Neural progenitor cell (in vitro differentiated cells): ENCODE results near the gene TBCCD1. TPM values are rescaled to one million over a fixed set of nuclear protein-coding genes. Genes with fewer than 3 reads are reported as not detected.

Experiments
- DNase-seq: peaks from one replicate; pipeline ENCODE4 v3.0.0-alpha.2; 2016; ENCODE audit warnings: low spot score
- H2AFZ ChIP-seq: fragments of 200-600 bp; sonication (generic); replicated peaks from 2 replicates; pipeline ENCODE4 v1.6.1; 2016; ENCODE audit warnings: antibody characterized with exemption
- H3F3A ChIP-seq: fragments of 200-600 bp; sonication (generic); 2 replicates; pipeline ENCODE4 v1.6.1; 2016; ENCODE audit warnings: antibody characterized with exemption, low read depth
- H3K27ac ChIP-seq: fragments of 200-600 bp; sonication (generic); 2 replicates; pipeline ENCODE4 v1.5.1; 2016; ENCODE audit warnings: mild to moderate bottlenecking
- H3K27me3 ChIP-seq: fragments of 200-600 bp; sonication (generic); 2 replicates; pipeline ENCODE4 v1.6.1; 2016; ENCODE audit warnings: mild to moderate bottlenecking, moderate library complexity
- H3K36me3 ChIP-seq: fragments of 200-600 bp; sonication (generic); 2 replicates; pipeline ENCODE4 v1.5.1; 2016
- H3K4me1 ChIP-seq: fragments of 200-600 bp; sonication (generic); 2 replicates; pipeline ENCODE4 v1.6.1; 2016; ENCODE audit warnings: mixed run types
- H3K4me2 ChIP-seq: fragments of 200-600 bp; sonication (generic); 2 replicates; pipeline ENCODE4 v1.6.1; 2016
- H3K4me3 ChIP-seq: fragments of 200-600 bp; sonication (generic); 2 replicates; pipeline ENCODE4 v1.5.1; 2016
- H3K79me2 ChIP-seq: fragments of 200-600 bp; sonication (generic); 2 replicates; pipeline ENCODE4 v1.6.1; 2016; ENCODE audit warnings: low read depth
- H3K9ac ChIP-seq: fragments of 200-600 bp; sonication (generic); 2 replicates; pipeline ENCODE4 v1.6.1; 2016
- H3K9me3 ChIP-seq: fragments of 200-600 bp; sonication (generic); 2 replicates; pipeline ENCODE4 v1.5.1; 2016; ENCODE audit warnings: low read depth
- H4K20me1 ChIP-seq: fragments of 200-600 bp; sonication (generic); 2 replicates; pipeline ENCODE4 v1.6.1; 2016; ENCODE audit warnings: low read depth
- H3K27ac Mint-ChIP-seq: 3 replicates; pipeline ENCODE4 v1.8.0; 2021; ENCODE audit warnings: mixed read lengths
- H3K27me3 Mint-ChIP-seq: 2 replicates; pipeline ENCODE4 v1.8.0; 2022; ENCODE audit warnings: low read depth, mild to moderate bottlenecking, inconsistent platforms, moderate library complexity, mixed read lengths; ENCODE audit not compliant: insufficient read depth
- H3K36me3 Mint-ChIP-seq: 3 replicates; pipeline ENCODE4 v1.8.0; 2021; ENCODE audit warnings: mixed read lengths
- H3K4me1 Mint-ChIP-seq: 3 replicates; pipeline ENCODE4 v1.8.0; 2021; ENCODE audit warnings: mixed read lengths
- H3K4me3 Mint-ChIP-seq: 3 replicates; pipeline ENCODE4 v1.8.0; 2021; ENCODE audit warnings: mild to moderate bottlenecking, moderate library complexity, mixed read lengths
- H3K9me3 Mint-ChIP-seq: 3 replicates; pipeline ENCODE4 v1.8.0; 2020; ENCODE audit warnings: mixed read lengths
- CTCF ChIP-seq: fragments of 200-600 bp; sonication (generic); IDR thresholded peaks from 2 replicates; pipeline ENCODE4 v1.5.1; 2017; ENCODE audit warnings: antibody characterized with exemption, mild to moderate bottlenecking
- EZH2 ChIP-seq: fragments of 200-600 bp; sonication (generic); IDR thresholded peaks from 2 replicates; pipeline ENCODE4 v1.6.1; 2017; ENCODE audit warnings: antibody characterized with exemption, mild to moderate bottlenecking, moderate library complexity
- EZH2phosphoT487 ChIP-seq: fragments of 200-600 bp; sonication (generic); IDR thresholded peaks from 2 replicates; pipeline ENCODE4 v1.6.1; 2017; ENCODE audit warnings: antibody characterized with exemption
- total RNA-seq: library from RNA; depleted of rRNA; stranded (reverse); fragments of >200 nt; gene quantifications from 2 replicates; pipeline ENCODE4 v1.2.3, GENCODE V29; 2015; ENCODE audit warnings: low replicate concordance

Gene TBCCD1
- total RNA-seq, 1 donor from 2014 or later, result 21.1 TPM

DNA sequence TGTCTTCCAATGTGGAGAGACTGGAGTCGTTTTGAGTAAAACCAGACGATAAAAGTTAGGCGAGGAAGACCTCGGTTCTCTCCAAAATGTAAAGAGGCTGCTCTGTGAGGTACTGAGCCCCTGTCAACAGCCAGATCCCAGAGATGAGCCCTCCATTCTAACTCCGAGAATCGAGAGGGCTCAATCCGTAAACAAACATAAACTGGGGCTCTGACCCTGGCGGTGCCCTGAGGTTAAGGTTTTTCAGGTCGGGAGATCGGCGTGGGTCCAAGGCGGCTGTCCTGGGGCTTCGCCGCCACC is 417 bp downstream of the TBCCD1 start:
- Histone ChIP-seq H3K27me3 (no peaks in the 10 kb centered on the region), H3K9me3 (no peaks in the 10 kb centered on the region), H2AFZ (peak overlapping the region; percentile 98), H4K20me1 (no peaks in the 10 kb centered on the region), H3K9ac (peak overlapping the region; percentile 74), H3K36me3 (no peaks in the 10 kb centered on the region), H3K79me2 (peaks cover 33% of the 10 kb centered on the region), H3K4me2 (peak overlapping the region; percentile 85), H3K27ac (peak overlapping the region; percentile 36), H3K4me1 (peaks cover 5% of the 10 kb centered on the region), H3K4me3 (peak overlapping the region; percentile 93), H3F3A (peaks cover 9% of the 10 kb centered on the region)
- H3K36me3 Mint-ChIP-seq, result peaks cover 2% of the 10 kb centered on the region
- H3K9me3 Mint-ChIP-seq, result no peaks in the 10 kb centered on the region
- peaks cover 6% of the 10 kb centered on the region for H3K27me3 Mint-ChIP-seq
- H3K27ac Mint-ChIP-seq, result peak overlapping the region; percentile 31
- peak; percentile 49 for DNase-seq
- H3K4me1 Mint-ChIP-seq, result peaks cover 32% of the 10 kb centered on the region
- H3K4me3 Mint-ChIP-seq, result peak overlapping the region; percentile 88
- TF ChIP-seq EZH2phosphoT487, result no peak
- TF ChIP-seq CTCF, result no peak
- TF ChIP-seq EZH2, result no peak

GRCh38 chr3:186564586-186564985 is 2.6 kb downstream of the TBCCD1 start:
- H3K4me3 Mint-ChIP-seq, result no peak overlapping the region
- TF ChIP-seq CTCF, result no peak
- no peak for TF ChIP-seq EZH2
- TF ChIP-seq EZH2phosphoT487, result no peak
- peaks cover 9% of the 10 kb centered on the region for H3F3A ChIP-seq

DNA sequence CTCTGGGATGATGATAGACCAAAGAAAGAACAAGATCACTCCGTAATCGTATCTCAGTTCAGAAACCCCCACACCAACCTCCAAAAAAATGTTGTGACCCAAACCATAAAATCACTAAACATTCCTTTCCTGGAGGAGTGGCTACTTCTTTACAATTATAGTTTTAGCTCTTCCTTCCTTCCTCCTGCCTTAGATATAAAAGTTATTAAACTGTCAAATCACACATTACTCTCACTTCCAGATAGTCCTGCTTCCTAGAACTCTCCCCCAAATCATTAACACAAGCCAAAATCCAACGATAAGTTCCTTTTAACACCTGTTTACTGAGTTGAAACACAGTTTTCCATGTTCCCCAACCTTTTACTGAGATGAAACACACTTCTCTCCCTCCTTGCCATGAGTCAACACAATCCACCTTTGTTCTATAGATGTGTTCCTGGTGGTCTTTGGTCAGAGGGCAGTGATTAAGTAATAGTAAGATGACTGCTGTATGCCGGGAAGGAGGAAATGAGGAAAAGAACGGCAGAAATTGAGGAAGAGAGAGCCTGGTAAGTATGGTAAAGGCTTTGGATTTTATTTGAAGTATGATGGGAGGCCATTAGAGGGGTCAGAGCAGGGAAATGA is 14.6 kb downstream of the TBCCD1 start:
- Mint-ChIP-seq H3K27me3 (no peaks in the 10 kb centered on the region), H3K9me3 (no peaks in the 10 kb centered on the region), H3K27ac (no peak overlapping the region), H3K4me1 (no peaks in the 10 kb centered on the region), H3K4me3 (no peak overlapping the region), H3K36me3 (peaks cover 21% of the 10 kb centered on the region)
- no peak overlapping the region for H3K27ac ChIP-seq
- TF ChIP-seq EZH2 (no peak), EZH2phosphoT487 (no peak), CTCF (no peak)
- no peak overlapping the region for H3K4me2 ChIP-seq
- no peak for DNase-seq
- no peaks in the 10 kb centered on the region for H3K79me2 ChIP-seq
- H3K36me3 ChIP-seq, result no peaks in the 10 kb centered on the region
- H3K9me3 ChIP-seq, result no peaks in the 10 kb centered on the region
- no peaks in the 10 kb centered on the region for H3F3A ChIP-seq
- H2AFZ ChIP-seq, result no peak overlapping the region
- H4K20me1 ChIP-seq, result no peaks in the 10 kb centered on the region
- no peak overlapping the region for H3K9ac ChIP-seq
- H3K4me1 ChIP-seq, result no peaks in the 10 kb centered on the region
- H3K27me3 ChIP-seq, result no peaks in the 10 kb centered on the region
- no peak overlapping the region for H3K4me3 ChIP-seq

More at GRCh38 chr3:186564586-186564985, 2.6 kb downstream of the TBCCD1 start:
- H3K36me3 Mint-ChIP-seq, result peaks cover 2% of the 10 kb centered on the region
- Histone ChIP-seq H3K27me3 (no peaks in the 10 kb centered on the region), H4K20me1 (no peaks in the 10 kb centered on the region), H3K27ac (no peak overlapping the region), H3K4me3 (no peak overlapping the region), H3K9ac (no peak overlapping the region), H3K36me3 (no peaks in the 10 kb centered on the region), H3K4me2 (no peak overlapping the region), H3K79me2 (peaks cover 18% of the 10 kb centered on the region), H3K4me1 (no peaks in the 10 kb centered on the region), H3K9me3 (no peaks in the 10 kb centered on the region), H2AFZ (no peak overlapping the region)
- DNase-seq, result no peak
- H3K27ac Mint-ChIP-seq, result no peak overlapping the region
- H3K4me1 Mint-ChIP-seq, result peaks cover 19% of the 10 kb centered on the region
- no peaks in the 10 kb centered on the region for H3K9me3 Mint-ChIP-seq
- H3K27me3 Mint-ChIP-seq, result peaks cover 2% of the 10 kb centered on the region
